Fibroblast of lung (primary cell): ENCODE measurements around the gene PHLDB3. TPM values are rescaled to one million over a fixed set of nuclear protein-coding genes. Genes with fewer than 3 reads are reported as not detected.

Experiments used
- DNase-seq, 2 donors: peaks; one replicate each; pipeline versions ENCODE4 v3.0.0 to v3.0.0-alpha.2; 2010; ENCODE audit warnings: low read depth in 2 of 2
- H2AFZ ChIP-seq: 2 replicates; pipeline ENCODE4 v1.5.1; 2012; ENCODE audit warnings: low read length, control low read depth, inconsistent platforms
- H3K27ac ChIP-seq: 2 replicates; pipeline ENCODE4 v1.5.1; 2011; ENCODE audit warnings: low read length, control low read depth; ENCODE audit not compliant: insufficient read depth
- H3K27me3 ChIP-seq: 2 replicates; pipeline ENCODE4 v1.5.1; 2011; ENCODE audit warnings: mild to moderate bottlenecking, low read length; ENCODE audit not compliant: control insufficient read depth, insufficient read depth
- H3K36me3 ChIP-seq: 2 replicates; pipeline ENCODE4 v1.5.1; 2011; ENCODE audit warnings: low read length; ENCODE audit not compliant: control insufficient read depth, insufficient read depth
- H3K4me1 ChIP-seq: 2 replicates; pipeline ENCODE4 v1.5.1; 2011; ENCODE audit warnings: low read length; ENCODE audit not compliant: control insufficient read depth, insufficient read depth; ENCODE audit errors: extremely low read depth
- H3K4me2 ChIP-seq: 2 replicates; pipeline ENCODE4 v1.5.1; 2011; ENCODE audit warnings: low read length, control low read depth; ENCODE audit not compliant: insufficient read depth; ENCODE audit errors: extremely low read depth
- H3K4me3 ChIP-seq, 4 experiments: fragments of 200-600 bp in 1 of 4; sonication (generic) in 1 of 4; replicated peaks in 1 of 4; 2 replicates each; pipeline ENCODE4 v1.5.1; 2011 to 2016; ENCODE audit warnings: low read length in 4 of 4, low read depth in 3 of 4, mild to moderate bottlenecking in 3 of 4, control low read depth in 2 of 4, inconsistent platforms in 1 of 4, mixed read lengths in 1 of 4; ENCODE audit not compliant: insufficient read depth in 1 of 4; ENCODE audit errors: control extremely low read depth in 1 of 4
- H3K79me2 ChIP-seq: 2 replicates; pipeline ENCODE4 v1.5.1; 2012; ENCODE audit warnings: mild to moderate bottlenecking, low read length, inconsistent platforms; ENCODE audit not compliant: control insufficient read depth, insufficient read depth
- H3K9ac ChIP-seq: 2 replicates; pipeline ENCODE4 v1.5.1; 2011; ENCODE audit warnings: mild to moderate bottlenecking, low read length, control low read depth; ENCODE audit not compliant: insufficient read depth
- H3K9me3 ChIP-seq: 2 replicates; pipeline ENCODE4 v1.5.1; 2012; ENCODE audit warnings: low read depth, low read length; ENCODE audit not compliant: control insufficient read depth, insufficient read depth
- H4K20me1 ChIP-seq: 2 replicates; pipeline ENCODE4 v1.5.1; 2011; ENCODE audit warnings: low read length; ENCODE audit not compliant: control insufficient read depth, insufficient read depth; ENCODE audit errors: extremely low read depth
- EZH2 ChIP-seq: IDR thresholded peaks from 2 replicates; pipeline ENCODE4 v1.5.1; 2012; ENCODE audit warnings: low read length, control low read depth, mild to moderate bottlenecking; ENCODE audit errors: missing control alignments
- polyA plus RNA-seq, 2 donors: library from polyadenylated mRNA; depleted of rRNA in 1 of 2; stranded (reverse) in 1 of 2; unstranded in 1 of 2; fragments of >200 nt; gene quantifications; 2 replicates each; pipeline ENCODE4 v1.2.1, GENCODE V29; 2011 to 2012; ENCODE audit warnings: missing spikeins in 1 of 2
- total RNA-seq: library from RNA; depleted of rRNA; stranded (reverse); fragments of >200 nt; gene quantifications from 2 replicates; pipeline ENCODE4 v1.2.1, GENCODE V29; 2014
- TF ChIP-seq, protein P1 (sequence below), 2 donors: IDR thresholded peaks in 1 of 2; conservative IDR thresholded peaks in 1 of 2; 1 replicate in 1 of 2; 2 replicates in 1 of 2; pipeline ENCODE4 v1.5.1; 2011 to 2012; ENCODE audit warnings: low read length in 2 of 2, control low read depth in 1 of 2, inconsistent platforms in 1 of 2, low read depth in 1 of 2, mild to moderate bottlenecking in 1 of 2

PHLDB3 gene
- total and polyA plus RNA-seq, 2 donors (not counting 1 experiment from before 2014, with no cell fraction given) = 1.8 to 35.8 TPM

DNA sequence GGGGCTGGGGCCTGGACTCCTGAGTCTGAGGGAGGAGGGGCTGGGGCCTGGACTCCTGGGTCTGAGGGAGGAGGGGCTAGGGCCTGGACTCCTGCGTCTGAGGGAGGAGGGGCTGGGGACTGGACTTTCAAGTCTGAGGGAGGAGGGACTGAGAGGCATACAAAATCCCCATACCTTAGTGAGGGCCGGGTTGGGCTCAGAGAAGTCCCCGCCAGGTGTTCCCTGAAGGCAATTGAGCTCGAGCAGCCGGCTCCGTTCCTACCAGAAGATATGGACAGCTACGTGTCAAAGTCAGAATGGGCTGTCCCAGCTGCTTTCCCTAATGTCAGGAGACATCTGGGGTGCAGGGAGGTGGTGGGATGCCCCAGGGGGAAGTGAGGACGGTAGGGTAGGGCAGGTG is 9.5 kb downstream of the PHLDB3 start:
- no peak for TF ChIP-seq EZH2
- TF ChIP-seq, protein P1, sequence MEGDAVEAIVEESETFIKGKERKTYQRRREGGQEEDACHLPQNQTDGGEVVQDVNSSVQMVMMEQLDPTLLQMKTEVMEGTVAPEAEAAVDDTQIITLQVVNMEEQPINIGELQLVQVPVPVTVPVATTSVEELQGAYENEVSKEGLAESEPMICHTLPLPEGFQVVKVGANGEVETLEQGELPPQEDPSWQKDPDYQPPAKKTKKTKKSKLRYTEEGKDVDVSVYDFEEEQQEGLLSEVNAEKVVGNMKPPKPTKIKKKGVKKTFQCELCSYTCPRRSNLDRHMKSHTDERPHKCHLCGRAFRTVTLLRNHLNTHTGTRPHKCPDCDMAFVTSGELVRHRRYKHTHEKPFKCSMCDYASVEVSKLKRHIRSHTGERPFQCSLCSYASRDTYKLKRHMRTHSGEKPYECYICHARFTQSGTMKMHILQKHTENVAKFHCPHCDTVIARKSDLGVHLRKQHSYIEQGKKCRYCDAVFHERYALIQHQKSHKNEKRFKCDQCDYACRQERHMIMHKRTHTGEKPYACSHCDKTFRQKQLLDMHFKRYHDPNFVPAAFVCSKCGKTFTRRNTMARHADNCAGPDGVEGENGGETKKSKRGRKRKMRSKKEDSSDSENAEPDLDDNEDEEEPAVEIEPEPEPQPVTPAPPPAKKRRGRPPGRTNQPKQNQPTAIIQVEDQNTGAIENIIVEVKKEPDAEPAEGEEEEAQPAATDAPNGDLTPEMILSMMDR (conservative IDR thresholded peaks at IDR 0.05 in 1 of 2, IDR thresholded peaks at IDR 0.05 in 1 of 2; ENCODE audit: low read depth in 1 of 2, low read length in 2 of 2) = no peak
- Histone ChIP-seq H2AFZ (no peak overlapping the region), H3K4me2 (no peak overlapping the region), H3K9ac (no peak overlapping the region), H3K79me2 (no peaks in the 10 kb centered on the region), H3K36me3 (peaks cover 6% of the 10 kb centered on the region), H3K27ac (no peak overlapping the region), H3K4me1 (no peaks in the 10 kb centered on the region), H3K9me3 (no peaks in the 10 kb centered on the region), H4K20me1 (no peaks in the 10 kb centered on the region), H3K4me3 (no peak overlapping the region), H3K27me3 (no peaks in the 10 kb centered on the region)
- DNase-seq = no peak

DNA sequence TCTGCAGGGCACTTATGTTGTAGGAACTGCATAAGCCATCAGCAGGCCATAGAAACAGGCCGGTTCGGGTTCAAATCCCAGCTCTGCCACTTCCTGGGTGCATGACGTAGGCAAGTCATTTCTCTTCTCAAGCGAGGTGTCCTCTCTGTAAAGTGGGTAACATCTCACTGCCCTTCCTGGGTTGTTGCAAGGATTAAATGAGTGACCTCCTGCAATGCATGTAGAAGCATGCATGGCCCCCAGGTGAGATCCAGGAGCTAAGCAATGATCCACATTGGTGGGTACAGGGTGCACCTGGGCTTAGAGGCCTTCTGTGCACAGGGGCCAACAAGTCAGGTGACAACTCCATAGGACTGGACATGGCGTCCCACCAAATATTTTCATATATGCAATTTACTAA is 13.8 kb downstream of the PHLDB3 start:
- TF ChIP-seq EZH2 = no peak
- TF ChIP-seq, protein P1 (conservative IDR thresholded peaks at IDR 0.05 in 1 of 2, IDR thresholded peaks at IDR 0.05 in 1 of 2; ENCODE audit: low read depth in 1 of 2, low read length in 2 of 2) = no peak
- H3K4me1 ChIP-seq = no peaks in the 10 kb centered on the region
- H3K4me2 ChIP-seq = no peak overlapping the region
- no peaks in the 10 kb centered on the region for H3K79me2 ChIP-seq
- no peak overlapping the region for H3K4me3 ChIP-seq
- no peaks in the 10 kb centered on the region for H3K27me3 ChIP-seq
- no peaks in the 10 kb centered on the region for H4K20me1 ChIP-seq
- H2AFZ ChIP-seq = no peak overlapping the region
- no peak overlapping the region for H3K27ac ChIP-seq
- peaks cover 4% of the 10 kb centered on the region for H3K36me3 ChIP-seq
- H3K9me3 ChIP-seq = no peaks in the 10 kb centered on the region
- no peak for DNase-seq
- H3K9ac ChIP-seq = no peak overlapping the region

DNA sequence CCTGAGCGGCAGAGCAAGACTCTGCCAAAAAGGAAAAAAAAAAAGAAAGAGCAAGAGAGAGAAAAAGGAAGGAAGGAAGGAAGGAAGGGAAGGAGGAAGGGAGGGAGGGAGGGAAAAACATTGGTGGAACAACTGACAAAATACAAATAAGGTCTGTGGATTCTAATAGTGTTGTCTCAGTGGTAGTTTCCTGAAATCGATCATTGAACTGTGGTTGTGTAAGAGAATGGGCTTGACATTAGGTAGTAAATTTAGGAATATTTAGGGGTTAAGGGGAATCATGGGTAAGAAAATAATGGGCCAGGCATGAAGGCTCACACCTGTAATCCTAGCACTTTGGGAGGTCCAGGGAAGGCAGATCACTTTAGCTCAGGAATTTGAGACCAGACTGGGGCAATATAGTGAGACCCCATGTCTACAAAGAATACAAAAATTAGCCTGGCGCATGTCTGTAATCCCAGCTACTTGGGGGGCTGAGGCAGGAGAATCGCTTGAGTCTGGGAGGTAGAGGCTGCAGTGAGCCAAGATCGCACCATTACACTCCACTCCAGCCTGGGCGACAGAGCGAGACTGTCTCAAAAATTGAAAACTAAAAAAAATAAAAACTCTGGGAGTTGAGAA is 14.5 kb downstream of the PHLDB3 start:
- Histone ChIP-seq H3K27me3 (no peaks in the 10 kb centered on the region), H4K20me1 (no peaks in the 10 kb centered on the region), H3K4me2 (no peak overlapping the region), H3K4me3 (no peak overlapping the region), H3K27ac (no peak overlapping the region), H3K36me3 (peaks cover under 1% of the 10 kb centered on the region), H3K9ac (no peak overlapping the region), H3K9me3 (no peaks in the 10 kb centered on the region), H3K79me2 (no peaks in the 10 kb centered on the region), H3K4me1 (no peaks in the 10 kb centered on the region), H2AFZ (no peak overlapping the region)
- TF ChIP-seq, protein P1 (conservative IDR thresholded peaks at IDR 0.05 in 1 of 2, IDR thresholded peaks at IDR 0.05 in 1 of 2; ENCODE audit: low read depth in 1 of 2, low read length in 2 of 2) = no peak
- TF ChIP-seq EZH2 = no peak
- no peak for DNase-seq
